Stimulated activated CD4-positive, alpha-beta T cell treated with anti-CD3 and anti-CD28 coated beads, Interleukin-12 subunit alpha, Interleukin-12 subunit beta, amount 100 ng/mL, for 48 hours (primary cell): ENCODE measurements around the gene MDM2.
"Not testable (repeated sequence)": the region's sequence is repeated elsewhere in the genome, so short reads cannot be mapped to it uniquely, and the experiment has no call there.

Source experiments
- DNase-seq, 3 donors: peaks; one replicate each; pipeline ENCODE4 v3.0.0-alpha.2; 2020; ENCODE audit warnings: low read depth in 2 of 3, low spot score in 1 of 3

The MDM2 gene

GRCh38 chr12:68805592-68806120 lies 2.3 kb upstream of the MDM2 start:
- DNase-seq, result no peak

- DNase-seq, result no peak
These were observed 1.3 kb upstream of the MDM2 start for GRCh38 chr12:68806488-68807237.

GRCh38 chr12:68807274-68807575 lies 752 bp upstream of the MDM2 start:
- DNase-seq, result not testable (repeated sequence)

GRCh38 chr12:68808388-68809189 lies 612 bp downstream of the MDM2 start:
- DNase-seq, result peak; percentile 52 to 61 (median 61)

GRCh38 chr12:68809190-68810026 lies 1.4 kb downstream of the MDM2 start:
- DNase-seq, result no peak

- not testable (repeated sequence) for DNase-seq
These were observed 2.0 kb downstream of the MDM2 start for GRCh38 chr12:68810027-68810389.

- not testable (repeated sequence) for DNase-seq
These were observed 3.6 kb downstream of the MDM2 start for GRCh38 chr12:68811573-68811972.

- no peak for DNase-seq
These were observed 4.7 kb downstream of the MDM2 start for GRCh38 chr12:68812553-68813241.

GRCh38 chr12:68813242-68813593 lies 5.2 kb downstream of the MDM2 start:
- no peak for DNase-seq

GRCh38 chr12:68814490-68815231 lies 6.7 kb downstream of the MDM2 start:
- DNase-seq, result no peak

- no peak for DNase-seq
These were observed 7.4 kb downstream of the MDM2 start for GRCh38 chr12:68815232-68815927.

GRCh38 chr12:68815928-68816800 lies 8.2 kb downstream of the MDM2 start:
- no peak for DNase-seq

GRCh38 chr12:68819481-68819880 lies 11.5 kb downstream of the MDM2 start:
- not testable (repeated sequence) for DNase-seq

GRCh38 chr12:68821357-68822188 lies 13.6 kb downstream of the MDM2 start:
- no peak for DNase-seq

- DNase-seq, result no peak
These were observed 15.7 kb downstream of the MDM2 start for GRCh38 chr12:68823696-68824095.

GRCh38 chr12:68824131-68824530 lies 16.2 kb downstream of the MDM2 start:
- no peak for DNase-seq

- DNase-seq, result no peak
These were observed 16.7 kb downstream of the MDM2 start for GRCh38 chr12:68824597-68825250.
